Neutrophil (primary cell): ENCODE results near the gene C11orf65.
"Not testable (repeated sequence)": the region's sequence is repeated elsewhere in the genome, so short reads cannot be mapped to it uniquely, and the experiment has no call there.

ENCODE experiments used
- H3K27ac ChIP-seq: fragments of 200-600 bp; sonication (generic); 2 replicates; pipeline ENCODE4 v1.5.1; 2016; ENCODE audit warnings: mild to moderate bottlenecking, moderate library complexity
- H3K27me3 ChIP-seq: fragments of 200-600 bp; sonication (generic); 2 replicates; pipeline ENCODE4 v1.6.0; 2016; ENCODE audit warnings: mild to moderate bottlenecking
- H3K36me3 ChIP-seq: fragments of 200-600 bp; sonication (generic); 2 replicates; pipeline ENCODE4 v1.5.1; 2017
- H3K4me1 ChIP-seq, 2 experiments: fragments of 200-600 bp in 1 of 2; sonication (generic) in 1 of 2; 1 replicate in 1 of 2; 2 replicates in 1 of 2; pipeline versions ENCODE4 v1.5.1 to v1.6.1; 2013 to 2016; ENCODE audit warnings: low read depth in 1 of 2, low read length in 1 of 2, mild to moderate bottlenecking in 1 of 2, moderate library complexity in 1 of 2; ENCODE audit not compliant: control insufficient read depth in 1 of 2, insufficient read depth in 1 of 2
- H3K4me3 ChIP-seq, 2 experiments: fragments of 200-600 bp in 1 of 2; sonication (generic) in 1 of 2; 1 replicate in 1 of 2; 2 replicates in 1 of 2; pipeline ENCODE4 v1.5.1; 2013 to 2016; ENCODE audit warnings: low read depth in 1 of 2, low read length in 1 of 2, mild to moderate bottlenecking in 1 of 2, moderate library complexity in 1 of 2
- H3K9me3 ChIP-seq: fragments of 200-600 bp; sonication (generic); 2 replicates; pipeline ENCODE4 v1.5.1; 2016
- CTCF ChIP-seq: fragments of 200-600 bp; sonication (generic); IDR thresholded peaks from 2 replicates; pipeline ENCODE4 v1.5.1; 2016; ENCODE audit warnings: antibody characterized with exemption

The C11orf65 gene

GRCh38 chr11:108392353-108392752 is 75.0 kb downstream of the C11orf65 start:
- no peaks in the 10 kb centered on the region for H3K27me3 ChIP-seq
- no peaks in the 10 kb centered on the region for H3K9me3 ChIP-seq
- no peaks in the 10 kb centered on the region for H3K4me1 ChIP-seq
- no peak overlapping the region for H3K27ac ChIP-seq
- TF ChIP-seq CTCF, result no peak
- no peaks in the 10 kb centered on the region for H3K36me3 ChIP-seq
- H3K4me3 ChIP-seq, result no peak overlapping the region

GRCh38 chr11:108388576-108388975 is 78.8 kb downstream of the C11orf65 start:
- TF ChIP-seq CTCF, result no peak
- H3K4me3 ChIP-seq, result no peak overlapping the region
- H3K27me3 ChIP-seq, result no peaks in the 10 kb centered on the region
- H3K4me1 ChIP-seq, result no peaks in the 10 kb centered on the region
- H3K9me3 ChIP-seq, result no peaks in the 10 kb centered on the region
- H3K27ac ChIP-seq, result no peak overlapping the region
- H3K36me3 ChIP-seq, result no peaks in the 10 kb centered on the region

GRCh38 chr11:108373505-108373904 is 93.8 kb downstream of the C11orf65 start:
- H3K27me3 ChIP-seq, H3K4me1 ChIP-seq, H3K4me3 ChIP-seq, H3K9me3 ChIP-seq, H3K27ac ChIP-seq: not testable (repeated sequence)
- peaks cover 17% of the 10 kb centered on the region for H3K36me3 ChIP-seq

- no peak overlapping the region for H3K27ac ChIP-seq
- no peaks in the 10 kb centered on the region for H3K9me3 ChIP-seq
- peaks cover 37% of the 10 kb centered on the region for H3K36me3 ChIP-seq
- H3K4me3 ChIP-seq, result no peak overlapping the region
- no peak for TF ChIP-seq CTCF
- H3K27me3 ChIP-seq, result no peaks in the 10 kb centered on the region
- H3K4me1 ChIP-seq, result no peaks in the 10 kb centered on the region
Observed at GRCh38 chr11:108370990-108371389, 96.3 kb downstream of the C11orf65 start.

- H3K36me3 ChIP-seq, result peaks cover 44% of the 10 kb centered on the region
- no peaks in the 10 kb centered on the region for H3K4me1 ChIP-seq
- no peaks in the 10 kb centered on the region for H3K9me3 ChIP-seq
- no peak overlapping the region for H3K4me3 ChIP-seq
- no peak overlapping the region for H3K27ac ChIP-seq
- H3K27me3 ChIP-seq, result no peaks in the 10 kb centered on the region
- TF ChIP-seq CTCF, result no peak
Observed at GRCh38 chr11:108370315-108370714, 97.0 kb downstream of the C11orf65 start.

- peaks cover 56% of the 10 kb centered on the region for H3K36me3 ChIP-seq
- H3K4me3 ChIP-seq, result no peak overlapping the region
- H3K4me1 ChIP-seq, result no peaks in the 10 kb centered on the region
- no peak for TF ChIP-seq CTCF
- no peak overlapping the region for H3K27ac ChIP-seq
- no peaks in the 10 kb centered on the region for H3K9me3 ChIP-seq
- no peaks in the 10 kb centered on the region for H3K27me3 ChIP-seq
Observed at GRCh38 chr11:108369064-108369463, 98.3 kb downstream of the C11orf65 start.
